Inflammatory macrophage (primary cell): ENCODE results near the gene SOCS7.
A peak's percentile ranks its signal among the peaks of the same experiment; 100 is the strongest.

ENCODE experiments used
- DNase-seq, 2 donors: peaks; one replicate each; pipeline ENCODE4 v3.0.0-alpha.2; 2020 to 2022

The SOCS7 gene

DNA sequence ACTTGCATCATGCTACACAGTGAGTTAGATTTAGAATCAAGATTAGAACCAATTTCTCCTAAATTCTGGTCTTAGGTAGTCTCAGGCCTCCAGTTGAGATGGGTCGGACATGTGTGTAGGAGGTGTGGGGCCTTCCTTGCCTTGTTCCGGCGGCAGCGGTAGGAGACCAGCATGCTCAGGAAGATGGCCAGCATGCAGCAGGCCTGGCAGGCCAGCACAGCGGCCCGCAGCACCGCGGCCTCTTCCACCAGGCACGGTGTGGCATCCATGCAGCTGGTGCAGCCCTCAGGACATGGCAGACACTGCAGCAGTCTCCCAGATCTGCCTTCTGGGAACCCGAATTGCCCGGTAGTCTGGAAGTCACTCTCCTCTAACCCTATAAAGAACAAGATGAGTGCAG, 14.8 kb upstream of the SOCS7 start:
- DNase-seq, result no peak

DNA sequence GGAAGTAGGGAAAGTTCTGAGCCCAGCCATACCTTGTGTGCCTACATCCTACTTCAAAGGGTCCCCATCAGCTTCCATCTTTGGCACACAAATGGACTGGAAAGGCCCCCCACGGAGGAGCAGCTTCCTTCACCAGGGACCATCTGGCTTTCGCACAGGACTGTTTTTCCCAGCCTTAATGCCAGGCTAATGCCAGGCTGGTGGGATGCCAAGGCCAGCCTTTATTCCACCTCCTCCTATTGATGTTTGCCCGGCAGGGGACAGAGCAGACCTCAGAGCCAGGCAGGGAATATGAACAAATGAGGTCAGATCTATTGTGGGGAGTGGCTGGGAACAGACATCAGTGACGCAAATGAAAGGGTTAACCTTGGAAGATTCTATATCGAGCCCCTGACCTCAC, 13.6 kb upstream of the SOCS7 start:
- DNase-seq, result no peak

DNA sequence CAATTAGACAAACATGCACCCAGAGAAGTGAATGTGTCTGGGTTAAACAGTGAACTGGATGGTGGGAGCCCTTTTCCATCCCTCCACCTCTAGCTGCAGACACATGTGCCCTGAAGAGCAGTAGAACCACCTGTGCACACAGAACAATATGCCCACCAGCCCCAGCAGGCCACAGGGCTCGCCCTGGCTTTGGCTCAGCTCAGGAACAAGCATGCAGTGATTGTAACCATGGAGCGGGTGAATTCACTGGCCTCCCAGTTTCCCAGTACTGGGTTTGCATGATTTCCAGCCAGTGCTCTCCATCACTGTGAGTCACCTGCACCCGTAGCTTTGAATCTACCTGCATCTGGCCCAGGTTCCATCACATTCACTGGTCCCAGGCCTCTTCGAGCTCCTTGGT, 13.1 kb upstream of the SOCS7 start:
- DNase-seq, result no peak

DNA sequence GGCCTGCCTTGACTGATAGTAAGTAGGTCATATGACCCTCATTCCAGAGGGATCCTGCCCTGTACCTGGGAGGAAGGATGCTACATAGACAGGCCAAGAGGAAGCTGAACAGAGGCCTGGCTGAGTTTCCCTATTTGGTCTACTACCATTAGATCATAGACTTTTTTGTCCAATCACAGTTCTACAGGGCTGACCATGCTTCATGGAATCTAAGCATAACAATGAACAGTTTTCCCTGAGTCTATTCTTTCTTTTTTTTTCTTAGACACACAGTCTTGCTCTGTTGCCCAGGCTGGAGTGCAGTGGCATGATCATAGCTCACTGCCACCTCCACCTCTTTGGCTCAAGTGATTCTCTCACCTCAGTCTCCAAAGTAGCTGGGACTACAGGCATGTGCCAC, 11.8 kb upstream of the SOCS7 start:
- DNase-seq, result no peak

- no peak for DNase-seq
Observed at GRCh38 chr17:38341035-38341721, 10.5 kb upstream of the SOCS7 start.

GRCh38 chr17:38342886-38343607, 8.6 kb upstream of the SOCS7 start:
- no peak for DNase-seq

GRCh38 chr17:38343608-38344419, 7.8 kb upstream of the SOCS7 start, which contains the start of gene GPR179:
Gene GPR179, minus strand, starts transcription at chr17:38343956. Its CDS starts 167 bp downstream, at chr17:38343789.
- no peak for DNase-seq

GRCh38 chr17:38344420-38344745, 7.3 kb upstream of the SOCS7 start:
- no peak for DNase-seq

- no peak for DNase-seq
Observed at GRCh38 chr17:38345743-38346142, 5.9 kb upstream of the SOCS7 start.

DNA sequence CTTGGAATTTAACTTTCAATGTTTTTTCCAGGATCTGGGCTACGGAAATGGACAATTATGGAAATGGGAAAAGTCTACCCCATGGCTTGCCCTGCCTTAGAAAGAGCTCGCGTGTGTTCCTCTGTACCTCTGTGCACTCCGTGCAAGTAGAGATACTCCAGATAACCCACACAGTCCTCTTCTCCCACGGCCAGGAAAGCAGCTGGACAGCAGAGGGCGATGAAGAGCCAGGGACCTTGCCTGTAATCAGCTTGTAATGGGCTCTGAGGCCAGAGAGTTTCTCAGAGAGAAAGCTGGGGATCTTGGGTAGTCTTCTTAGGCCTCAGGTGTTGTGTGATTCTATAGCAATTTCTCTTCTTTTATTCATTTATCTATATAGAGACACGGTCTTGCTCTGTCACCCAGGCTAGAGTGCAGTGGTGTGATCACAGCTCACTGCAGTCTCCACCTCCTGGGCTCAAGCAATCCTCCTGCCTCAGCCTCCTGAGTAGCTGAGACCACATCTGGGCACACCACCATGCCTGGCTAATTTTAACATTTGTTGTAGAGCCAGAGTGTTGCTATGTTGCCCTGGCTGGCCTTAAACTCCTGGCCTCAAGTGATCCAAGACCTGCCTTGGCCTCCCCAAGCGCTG, 2.4 kb upstream of the SOCS7 start:
- DNase-seq, result peak; percentile 84 to 87

DNA sequence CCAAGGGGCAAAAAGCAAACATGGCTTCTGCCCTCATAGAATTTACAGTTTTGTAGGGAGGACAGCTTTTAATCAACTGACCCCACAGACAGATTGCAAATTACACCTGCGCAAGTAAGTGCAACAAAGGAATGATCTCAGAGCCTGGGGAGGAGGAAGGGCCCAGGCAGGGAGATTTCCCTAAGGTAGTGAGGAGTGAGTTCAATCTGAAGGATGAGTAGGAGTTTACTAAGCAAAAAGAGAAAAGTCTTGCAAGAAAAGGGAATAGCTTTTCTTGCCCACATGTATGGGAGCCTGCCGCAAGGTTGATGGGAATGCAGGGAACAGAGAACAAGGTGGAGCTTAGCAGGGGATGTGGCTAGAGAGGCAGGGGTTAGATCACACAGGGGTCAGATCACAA, 1.6 kb upstream of the SOCS7 start:
- DNase-seq, result no peak

DNA sequence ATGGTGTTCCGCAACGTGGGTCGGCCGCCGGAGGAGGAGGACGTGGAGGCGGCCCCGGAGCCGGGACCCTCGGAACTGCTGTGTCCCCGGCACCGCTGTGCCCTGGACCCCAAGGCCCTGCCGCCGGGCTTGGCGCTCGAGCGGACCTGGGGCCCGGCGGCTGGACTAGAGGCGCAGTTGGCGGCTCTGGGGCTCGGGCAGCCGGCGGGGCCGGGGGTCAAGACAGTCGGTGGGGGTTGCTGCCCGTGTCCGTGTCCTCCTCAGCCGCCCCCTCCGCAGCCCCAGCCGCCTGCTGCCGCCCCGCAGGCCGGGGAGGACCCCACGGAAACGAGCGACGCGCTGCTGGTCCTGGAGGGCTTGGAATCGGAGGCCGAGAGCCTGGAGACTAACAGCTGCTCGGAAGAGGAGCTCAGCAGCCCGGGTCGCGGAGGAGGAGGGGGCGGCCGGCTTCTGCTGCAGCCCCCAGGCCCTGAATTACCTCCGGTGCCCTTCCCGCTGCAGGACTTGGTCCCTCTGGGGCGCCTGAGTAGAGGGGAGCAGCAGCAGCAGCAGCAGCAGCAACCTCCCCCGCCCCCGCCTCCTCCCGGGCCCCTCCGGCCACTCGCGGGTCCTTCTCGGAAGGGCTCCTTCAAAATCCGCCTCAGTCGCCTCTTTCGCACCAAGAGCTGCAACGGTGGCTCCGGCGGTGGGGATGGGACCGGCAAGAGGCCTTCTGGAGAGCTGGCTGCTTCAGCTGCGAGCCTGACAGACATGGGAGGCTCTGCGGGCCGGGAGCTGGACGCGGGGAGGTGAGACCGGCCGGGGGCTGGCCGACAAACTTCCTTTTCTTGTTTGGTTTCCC, 821 bp downstream of the SOCS7 start:
- DNase-seq, result peak; percentile 13 to 27

DNA sequence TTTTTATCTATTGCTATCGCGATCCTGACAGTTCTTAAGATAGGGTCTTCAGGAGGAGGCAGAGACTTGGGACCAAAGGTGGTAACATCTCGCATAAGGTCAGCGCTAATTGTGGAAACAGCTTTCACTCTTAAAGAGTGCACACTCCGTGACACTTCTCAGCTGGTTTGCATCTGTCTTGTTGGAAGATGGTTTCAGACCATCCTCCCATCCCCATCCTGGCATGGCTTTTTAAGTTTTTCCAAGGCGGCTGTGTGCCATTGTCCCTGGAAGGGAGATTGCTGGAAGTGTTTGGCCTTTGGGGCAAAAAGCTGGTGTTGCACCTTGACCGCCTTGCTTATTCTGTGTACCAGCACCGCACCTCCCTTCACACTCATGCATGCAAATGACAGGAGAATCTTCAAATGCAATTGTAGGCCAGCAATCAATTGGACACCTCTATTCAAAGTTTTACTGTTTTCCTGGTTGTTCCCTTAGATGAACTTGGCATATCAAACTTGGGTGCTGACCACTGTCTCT, 1.5 kb downstream of the SOCS7 start:
- no peak for DNase-seq

DNA sequence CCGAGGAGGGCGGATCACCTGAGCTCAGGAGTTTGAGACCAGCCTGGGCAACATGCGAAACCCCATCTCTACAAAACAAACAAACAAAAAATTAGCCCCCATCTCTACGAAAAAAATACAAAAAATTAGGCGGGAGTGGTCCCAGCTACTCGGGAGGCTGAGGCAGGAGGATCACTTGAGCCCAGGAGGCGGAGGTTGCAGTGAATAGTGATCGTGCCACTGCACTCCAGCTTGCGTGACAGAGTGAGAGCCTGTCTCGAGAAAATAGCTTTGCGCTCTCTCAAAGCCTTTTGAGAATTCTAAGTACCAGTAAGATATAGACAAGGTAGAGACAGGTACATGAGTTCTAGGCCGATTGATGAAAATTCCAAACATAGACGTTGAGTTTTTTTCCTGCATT, 2.0 kb downstream of the SOCS7 start:
- DNase-seq, result no peak

GRCh38 chr17:38354466-38354865, 2.8 kb downstream of the SOCS7 start:
- no peak for DNase-seq

DNA sequence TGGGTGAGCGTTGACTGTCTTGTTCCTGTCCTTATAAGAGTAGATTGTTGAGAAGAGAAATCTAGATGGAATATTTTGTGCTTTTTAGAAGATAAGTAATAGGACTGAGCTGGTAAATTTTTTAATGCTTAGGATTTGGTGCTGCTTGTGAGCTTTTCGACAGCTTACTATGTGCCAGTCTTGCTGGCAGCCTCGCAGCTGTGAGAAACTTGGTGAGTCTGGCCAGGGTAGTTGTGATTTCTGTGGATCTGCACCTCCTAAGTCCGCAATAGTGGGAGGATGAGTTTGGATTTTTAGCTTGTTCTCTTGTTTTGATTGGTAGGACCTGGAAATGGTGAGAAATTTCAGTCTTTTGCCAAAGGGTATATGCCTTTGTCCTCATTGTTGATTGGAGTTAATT, 3.6 kb downstream of the SOCS7 start:
- DNase-seq, result no peak

- DNase-seq, result no peak
Observed at GRCh38 chr17:38357486-38358123, 6.0 kb downstream of the SOCS7 start.

GRCh38 chr17:38358586-38359513, 7.2 kb downstream of the SOCS7 start:
- no peak for DNase-seq

DNA sequence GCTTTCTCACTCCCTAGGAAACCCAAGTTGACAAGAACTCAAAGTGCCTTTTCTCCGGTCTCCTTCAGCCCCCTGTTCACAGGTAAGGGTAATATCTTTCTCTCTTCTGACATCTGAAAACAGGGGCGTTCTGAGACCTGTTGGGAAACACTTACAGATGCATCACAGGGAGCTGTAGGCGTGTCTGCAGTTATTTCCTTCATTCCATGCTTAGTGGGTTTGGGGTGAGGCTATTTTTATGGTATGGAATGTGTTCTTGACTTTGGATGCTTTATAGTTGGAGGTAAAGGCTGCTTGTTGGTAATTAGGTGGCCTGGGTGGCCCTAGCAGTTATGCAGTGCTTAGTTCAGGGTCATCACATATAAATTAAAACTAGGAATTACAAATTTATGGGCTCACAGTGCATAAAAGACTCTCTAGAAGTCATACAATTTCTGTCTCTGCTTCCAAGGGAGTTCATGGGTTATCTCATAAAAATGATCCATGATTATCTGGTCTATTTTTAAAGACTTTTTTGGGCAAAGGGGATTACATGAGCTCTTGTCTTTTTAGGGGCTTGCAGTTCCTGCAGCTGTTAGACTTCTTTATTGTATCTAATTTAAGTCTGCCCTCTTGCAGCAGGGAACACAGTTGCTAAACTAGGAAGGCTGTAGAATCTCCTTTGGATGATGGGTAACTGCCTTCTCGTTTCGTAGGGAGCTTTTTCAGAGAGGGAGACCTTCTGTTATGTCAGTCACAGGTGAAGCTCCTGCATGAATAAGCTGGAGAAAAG, 10.2 kb downstream of the SOCS7 start:
- DNase-seq, result no peak

GRCh38 chr17:38363016-38363415, 11.4 kb downstream of the SOCS7 start:
- no peak for DNase-seq
